IPS-NIHi11 (cell line): ENCODE measurements around the gene CDK3.

ENCODE experiments used
- DNase-seq: peaks from one replicate; pipeline ENCODE4 v3.0.0; 2012; ENCODE audit warnings: mixed read lengths, low spot score

CDK3 gene

DNA sequence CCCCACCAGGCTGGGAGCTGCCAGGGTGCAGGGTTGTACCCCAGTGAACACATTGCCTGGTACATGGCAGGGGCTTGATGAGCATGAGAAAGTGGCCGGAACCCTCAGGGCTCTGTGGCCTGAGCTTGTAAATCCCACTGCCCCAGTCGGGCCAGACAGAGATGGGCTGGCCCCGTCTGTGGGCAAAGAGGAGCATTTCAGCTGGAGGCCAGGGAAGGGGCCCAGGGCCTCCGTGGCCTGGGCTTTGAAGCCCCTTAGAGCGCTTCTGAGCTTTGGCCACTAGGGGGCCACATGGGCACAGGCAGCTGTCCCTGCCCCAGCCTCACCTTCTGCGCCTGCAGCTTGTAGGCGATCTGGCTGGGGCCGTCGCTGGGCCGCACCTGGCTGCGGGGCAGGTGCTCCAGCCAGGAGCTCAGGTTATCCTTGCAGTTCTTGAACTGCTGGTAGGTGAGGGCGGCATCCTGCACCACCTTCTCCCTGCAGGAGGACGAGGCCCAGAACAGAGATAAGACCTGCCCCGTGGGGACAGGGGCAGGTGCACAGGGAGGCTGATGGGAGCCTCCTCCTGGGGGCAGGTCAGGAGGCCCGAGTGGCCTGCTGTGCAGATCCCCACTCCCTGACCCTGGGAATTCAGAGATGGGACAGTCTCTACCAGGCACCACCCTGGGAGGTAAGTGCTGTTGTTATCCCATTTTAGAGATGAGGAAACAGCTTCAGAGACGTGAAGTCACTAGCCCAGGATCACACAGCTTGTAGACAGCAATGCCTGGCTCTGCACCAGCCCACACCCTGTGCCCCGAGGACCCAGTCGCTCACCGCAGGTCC, 13.7 kb downstream of the CDK3 start:
- DNase-seq: peak; percentile 97

DNA sequence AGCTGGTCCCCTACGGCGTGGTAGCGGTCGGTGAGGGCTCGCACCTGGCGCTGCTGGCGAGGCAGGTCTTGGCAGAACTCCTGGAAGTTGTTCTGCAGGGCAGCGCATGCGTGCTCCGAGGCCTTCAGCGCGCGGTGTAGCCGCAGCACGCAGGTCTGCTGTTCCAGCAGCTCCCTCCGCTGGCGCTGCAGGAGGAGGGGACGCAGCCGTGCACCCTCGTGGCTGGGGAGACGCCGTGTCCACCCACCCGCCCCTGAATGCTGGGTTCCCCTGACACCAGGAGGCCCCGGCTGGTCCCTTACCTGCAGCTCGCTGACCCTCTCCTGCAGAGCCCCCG, 14.2 kb downstream of the CDK3 start:
- no peak for DNase-seq

DNA sequence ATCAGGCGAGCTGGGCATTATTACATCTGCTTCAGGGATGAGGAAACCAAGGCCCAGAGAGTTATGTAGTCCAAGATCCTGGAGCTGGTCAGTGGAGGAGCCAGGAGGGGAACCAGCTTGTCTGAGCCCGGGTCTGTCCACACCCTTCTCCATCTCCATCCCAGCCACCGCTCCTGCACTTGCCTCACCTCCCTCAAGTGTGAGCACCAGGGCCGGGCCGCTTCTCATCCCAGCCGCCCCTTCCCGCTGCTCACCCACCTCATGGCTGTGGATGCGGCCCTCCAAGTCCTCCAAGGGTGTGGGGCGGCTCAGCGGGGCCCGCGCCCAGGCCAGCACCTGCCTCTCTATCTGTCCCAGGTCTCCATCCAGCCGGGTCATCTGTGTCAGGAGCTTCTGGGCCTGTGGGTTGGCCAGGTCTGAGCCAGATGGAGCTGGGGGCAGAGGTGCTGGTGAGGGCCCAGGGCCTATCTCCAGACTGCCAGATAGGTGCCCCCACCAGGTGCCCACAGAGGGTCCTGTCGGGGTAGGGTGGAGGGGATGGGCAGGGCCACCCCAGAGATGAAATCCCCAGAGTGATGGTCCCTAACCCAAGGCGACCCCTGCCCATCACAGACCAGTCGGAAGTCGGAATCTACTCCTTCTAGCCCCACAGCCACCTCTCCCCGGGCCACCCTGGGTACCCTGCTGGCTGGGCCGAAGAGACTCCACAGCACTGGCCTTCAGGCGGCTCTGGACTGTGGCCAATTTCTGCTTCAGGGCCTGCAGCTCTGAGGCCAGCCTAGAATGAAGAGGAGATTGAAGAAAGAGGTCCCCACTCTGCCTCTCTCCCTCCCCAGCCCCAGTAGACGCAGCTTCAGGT, 17.1 kb downstream of the CDK3 start:
- no peak for DNase-seq

DNA sequence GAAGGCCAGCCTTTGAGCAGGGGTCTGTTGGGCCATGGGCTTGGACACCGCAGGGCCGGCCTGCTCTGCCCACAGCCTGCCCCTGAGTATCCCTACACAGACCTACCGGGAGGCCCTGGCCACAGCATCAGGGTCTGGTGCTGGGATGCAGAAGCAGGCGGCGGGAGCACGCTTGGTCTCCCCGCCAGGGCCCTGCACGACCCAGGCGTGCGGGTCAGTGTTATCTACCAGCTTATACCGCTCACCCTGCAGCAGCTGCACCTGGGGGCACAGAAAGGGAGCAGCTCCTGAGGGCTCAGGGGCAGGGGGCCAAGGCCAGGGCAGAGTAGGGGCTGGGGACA, 17.7 kb downstream of the CDK3 start:
- DNase-seq: no peak

DNA sequence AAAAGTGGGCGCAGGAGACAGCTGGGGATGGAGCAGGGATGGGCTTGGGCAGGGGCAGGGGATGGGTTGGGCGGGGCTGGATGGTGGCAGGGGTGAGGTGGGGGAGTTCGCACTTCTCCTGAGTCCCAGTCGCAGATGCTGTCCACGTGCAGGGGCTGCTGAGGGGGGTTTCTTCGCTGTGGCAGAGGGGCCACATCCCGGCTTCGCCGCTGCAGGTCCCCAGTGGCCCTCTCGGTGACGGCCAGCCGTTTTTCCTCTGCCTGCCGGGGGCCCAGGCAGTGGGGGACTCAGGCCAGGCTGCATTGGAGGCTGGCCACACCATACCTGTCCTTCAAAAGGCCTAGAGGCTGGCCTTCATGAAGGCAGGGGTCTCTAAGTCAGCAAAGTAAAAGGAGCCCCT, 18.1 kb downstream of the CDK3 start:
- DNase-seq: no peak

DNA sequence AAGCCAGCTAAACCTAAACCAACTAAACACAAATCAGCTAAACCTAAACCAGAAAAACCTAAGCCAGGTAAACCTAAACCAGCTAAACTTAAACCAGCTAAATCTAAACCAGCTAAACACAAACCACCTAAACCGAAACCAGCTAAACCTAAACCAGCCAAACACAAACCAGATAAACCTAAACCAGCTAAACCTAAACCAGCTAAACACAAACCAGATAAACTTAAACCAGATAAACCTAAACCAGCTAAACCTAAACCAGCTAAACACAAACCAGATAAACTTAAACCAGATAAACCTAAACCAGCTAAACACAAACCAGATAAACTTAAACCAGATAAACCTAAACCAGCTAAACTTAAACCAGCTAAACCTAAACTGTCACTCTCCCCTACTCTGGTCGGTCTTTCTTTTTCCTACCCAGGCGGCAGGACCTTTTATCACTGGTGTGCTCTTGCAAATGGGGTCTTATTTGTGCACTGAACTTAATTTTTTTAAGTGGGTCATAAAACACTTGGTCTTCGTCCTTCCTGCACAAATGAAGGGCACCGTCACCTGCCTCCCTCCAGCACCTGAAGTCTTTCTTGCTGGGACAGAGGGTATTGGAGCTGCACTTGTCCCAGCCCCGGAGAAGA, 19.3 kb downstream of the CDK3 start:
- no peak for DNase-seq

DNA sequence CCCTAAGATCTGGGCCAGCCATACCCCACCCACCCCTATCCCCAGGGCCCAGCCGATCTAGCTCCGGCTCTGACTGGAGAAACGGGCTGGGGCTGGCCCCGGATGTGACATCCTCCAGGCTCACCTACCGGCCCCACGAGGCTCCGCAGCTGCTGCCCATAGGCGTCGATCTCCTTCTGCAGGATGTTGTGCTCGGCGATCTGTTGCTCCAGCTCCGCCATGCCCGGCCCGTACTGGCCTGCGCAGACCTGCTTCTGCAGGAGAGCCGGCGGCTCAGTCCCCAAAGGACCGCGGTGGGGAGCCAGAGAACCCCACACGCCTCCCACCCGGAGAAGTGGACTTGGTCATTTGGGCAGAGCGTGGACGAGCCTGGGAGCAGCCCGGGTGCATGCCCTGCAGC, 21.6 kb downstream of the CDK3 start:
- no peak for DNase-seq

DNA sequence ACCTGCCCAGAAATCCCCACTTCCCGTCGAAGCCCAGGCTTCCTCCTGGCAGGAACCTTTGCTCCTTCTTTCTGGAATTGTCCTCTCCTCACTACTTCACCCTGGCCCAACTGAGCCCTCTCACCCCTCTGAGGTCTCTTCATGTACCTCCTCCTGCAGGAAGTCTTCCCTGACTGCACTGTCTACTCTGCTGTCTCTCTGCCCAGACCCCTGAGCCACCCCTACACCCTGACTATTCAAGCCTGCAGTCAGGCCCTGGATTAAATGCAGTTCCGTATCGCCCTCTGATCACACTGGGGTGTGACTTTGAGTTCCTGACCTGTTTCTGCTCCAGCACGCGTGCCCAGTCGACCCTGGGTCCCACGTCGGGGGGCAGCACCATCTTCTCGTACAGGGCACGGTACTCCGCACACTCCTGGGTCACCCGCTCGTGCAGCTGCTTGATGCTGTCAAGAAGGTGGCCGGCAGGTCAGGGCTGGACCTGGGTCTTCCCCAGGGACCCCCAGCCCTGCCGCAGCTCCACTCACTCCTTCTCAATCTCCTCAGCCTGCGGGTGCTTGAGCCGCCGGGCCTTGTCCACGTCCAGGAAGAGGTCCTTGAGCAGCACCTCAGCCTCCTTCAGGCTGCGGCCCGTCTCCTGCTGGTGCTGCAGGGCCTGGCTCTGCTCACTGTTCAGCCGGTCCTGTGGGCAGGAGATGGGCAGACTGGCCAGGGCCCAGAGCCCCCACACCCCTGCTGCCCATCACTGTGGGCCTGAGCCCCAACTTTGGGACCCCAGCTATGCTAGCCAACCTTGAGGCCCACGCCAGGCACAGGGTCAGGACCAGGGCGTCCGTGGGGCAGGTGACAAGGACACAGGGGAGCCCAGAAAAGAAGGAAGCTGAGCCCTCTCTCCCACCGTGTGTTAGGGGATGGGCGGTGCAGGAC, 22.6 kb downstream of the CDK3 start:
- DNase-seq: no peak

DNA sequence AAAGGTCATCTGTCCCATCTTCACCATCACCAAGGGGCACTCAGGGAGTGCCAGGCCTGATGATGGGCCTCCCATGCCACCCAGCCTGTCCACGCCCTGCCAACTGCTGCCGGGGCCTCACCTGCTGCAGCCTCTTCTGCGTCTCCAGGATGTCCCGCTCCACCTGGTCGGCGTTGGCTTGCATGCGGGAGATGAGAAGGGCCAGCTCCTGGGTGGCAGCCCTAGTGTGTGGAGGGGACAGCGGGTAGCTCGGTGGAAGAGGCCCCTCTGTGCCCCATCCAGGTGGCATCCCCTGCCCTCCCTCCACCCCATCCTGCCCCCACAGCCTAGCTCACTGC, 23.2 kb downstream of the CDK3 start:
- no peak for DNase-seq

DNA sequence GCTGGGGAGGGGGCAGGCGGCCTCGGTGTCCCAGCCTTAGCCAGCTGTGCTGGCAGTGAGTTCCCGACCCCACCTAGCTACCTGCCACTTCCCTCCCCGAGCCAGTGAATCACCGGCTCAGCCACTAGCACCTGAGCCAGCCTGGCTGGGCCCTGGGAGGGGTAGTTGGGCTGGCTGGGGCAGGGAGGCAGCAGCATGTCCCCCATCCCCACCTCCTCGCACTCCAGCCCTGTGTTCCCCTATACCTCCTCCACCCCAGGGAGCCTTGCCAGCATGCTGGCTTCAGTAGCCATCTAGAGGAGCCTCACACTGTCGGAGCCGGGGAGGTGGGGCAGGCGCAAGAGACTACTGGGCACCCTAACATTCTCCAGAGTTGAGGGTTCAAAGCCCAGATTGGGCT, 23.7 kb downstream of the CDK3 start:
- no peak for DNase-seq

DNA sequence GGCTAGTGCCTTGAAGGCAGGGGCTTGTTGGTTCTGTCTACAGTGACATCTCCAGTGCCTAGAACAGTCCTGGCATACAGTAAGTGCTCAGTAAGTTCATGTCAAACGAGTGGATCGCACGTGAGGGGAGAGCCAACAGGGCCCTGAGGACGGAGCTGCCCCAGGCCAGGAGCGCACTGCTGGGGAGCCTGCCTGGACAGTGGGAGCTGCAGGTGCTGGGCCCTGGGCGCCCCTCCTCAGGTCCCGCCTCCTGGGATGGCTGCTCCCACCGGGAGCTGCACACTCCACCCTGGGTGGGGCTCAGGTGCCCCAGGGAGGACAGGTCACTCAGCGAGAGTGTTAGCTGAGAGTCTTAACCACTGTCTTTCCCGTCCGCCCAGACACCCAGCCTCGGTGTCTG, 24.6 kb downstream of the CDK3 start:
- DNase-seq: no peak

DNA sequence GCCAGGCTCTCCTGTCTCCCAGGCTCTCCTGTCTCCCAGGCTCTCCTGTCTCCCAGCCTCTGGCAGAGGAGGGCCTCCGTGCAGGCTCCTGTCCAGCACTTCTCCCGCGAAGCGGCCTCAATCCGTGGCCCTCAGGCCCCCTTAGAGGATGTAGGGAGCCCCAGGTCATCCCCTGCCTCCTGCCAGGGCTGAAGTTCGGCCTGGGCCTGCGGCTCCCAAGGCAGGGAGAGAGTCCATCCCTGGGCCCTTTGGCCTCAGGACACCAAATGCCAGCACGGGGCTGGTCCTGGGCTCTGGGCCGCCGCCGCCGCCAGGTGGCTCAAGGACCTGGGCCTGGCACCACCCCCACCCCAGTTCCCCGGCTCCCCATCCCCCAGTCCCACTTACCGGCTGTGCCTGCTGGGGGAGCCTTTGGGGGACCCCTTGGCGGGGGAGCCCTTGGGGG, 26.1 kb downstream of the CDK3 start:
- DNase-seq: no peak

DNA sequence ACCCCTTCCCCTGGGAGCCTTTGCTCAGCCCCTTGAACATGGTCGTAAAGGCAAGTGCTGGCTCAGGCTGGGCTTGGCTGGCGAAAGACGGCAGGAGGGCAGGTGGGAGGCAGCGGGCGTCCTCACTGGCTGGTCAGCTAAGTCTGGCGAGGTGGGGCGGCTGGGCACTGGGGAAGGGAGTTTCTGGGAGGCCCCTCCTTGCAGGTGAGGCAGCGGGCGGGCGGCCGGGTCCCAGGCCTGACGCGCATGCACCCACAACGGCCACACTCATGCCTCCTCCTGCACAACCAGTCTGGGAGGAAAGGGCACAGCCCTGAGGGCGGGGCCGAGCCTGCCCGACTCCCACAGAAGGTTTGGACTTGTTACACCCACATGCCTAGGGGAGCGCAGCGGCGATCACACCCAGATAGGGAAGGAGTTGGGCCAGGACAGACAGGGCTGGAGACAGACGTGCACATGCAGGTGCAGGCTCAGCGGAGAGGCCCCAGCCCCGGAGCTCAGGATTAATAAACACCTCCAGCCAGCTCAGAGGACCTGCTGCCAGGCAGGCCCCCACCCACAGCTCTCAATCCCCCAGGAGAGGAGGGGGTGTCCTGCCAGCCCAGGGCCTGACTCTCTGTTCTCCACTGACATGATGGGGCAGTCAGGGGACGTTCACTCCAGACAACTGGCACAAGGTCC, 26.6 kb downstream of the CDK3 start, which contains the start of gene EVPL:
TSS of gene EVPL (minus strand) at position 148 of the 681 bp plus-strand sequence. CDS start at position 40, 108 bp downstream.
- peak; percentile 70 for DNase-seq

DNA sequence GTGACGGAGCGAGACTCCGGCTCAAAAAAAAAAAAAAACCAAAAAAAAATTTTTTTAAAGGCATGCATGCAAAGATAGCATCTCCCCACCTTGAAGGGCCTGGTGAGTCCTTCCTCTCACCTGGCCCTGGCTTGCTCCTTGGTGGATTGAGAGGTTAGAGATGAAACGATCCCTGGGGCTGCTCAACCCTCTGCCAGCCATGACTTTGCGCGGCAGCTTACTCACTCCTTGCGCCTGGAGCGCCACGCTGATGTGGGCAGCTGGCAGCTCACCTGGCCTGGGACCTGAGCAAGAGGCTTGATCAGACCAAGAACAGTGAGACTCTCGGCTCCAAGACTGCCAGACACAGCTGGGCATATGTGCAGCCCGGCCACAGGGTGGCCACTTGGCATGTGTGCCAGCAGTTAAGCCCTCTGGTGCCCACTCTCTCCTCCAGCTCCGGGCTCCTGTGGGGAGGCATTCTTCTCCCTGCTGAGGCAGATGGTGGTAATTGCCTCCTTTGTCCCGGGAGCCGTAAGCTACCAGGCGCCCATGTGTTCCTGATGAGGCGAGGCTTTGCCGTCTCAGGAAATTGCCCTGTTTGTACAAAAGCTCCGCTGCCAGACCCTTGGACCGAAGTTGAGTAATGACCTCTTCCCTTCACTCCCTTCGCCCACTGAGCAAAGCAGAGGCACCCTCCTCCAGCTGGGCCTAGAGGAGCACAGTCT, 31.6 kb downstream of the CDK3 start:
- DNase-seq: no peak

DNA sequence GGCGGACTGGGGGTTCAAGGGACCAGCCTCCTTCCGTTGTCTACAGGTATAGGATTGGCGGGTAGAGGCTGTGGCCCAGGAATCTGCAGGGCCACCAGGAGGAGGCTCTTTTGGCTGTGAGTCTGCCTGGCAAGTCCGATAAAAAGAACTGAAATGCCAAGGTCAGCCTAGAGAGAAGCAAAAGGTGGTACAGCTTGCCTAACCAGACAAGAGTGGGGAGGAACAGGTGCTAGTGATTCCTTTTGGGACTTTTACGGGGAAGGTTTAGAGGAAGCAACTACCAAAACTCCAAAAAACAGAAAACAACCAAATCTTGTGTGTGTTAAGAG, 32.1 kb downstream of the CDK3 start:
- no peak for DNase-seq

DNA sequence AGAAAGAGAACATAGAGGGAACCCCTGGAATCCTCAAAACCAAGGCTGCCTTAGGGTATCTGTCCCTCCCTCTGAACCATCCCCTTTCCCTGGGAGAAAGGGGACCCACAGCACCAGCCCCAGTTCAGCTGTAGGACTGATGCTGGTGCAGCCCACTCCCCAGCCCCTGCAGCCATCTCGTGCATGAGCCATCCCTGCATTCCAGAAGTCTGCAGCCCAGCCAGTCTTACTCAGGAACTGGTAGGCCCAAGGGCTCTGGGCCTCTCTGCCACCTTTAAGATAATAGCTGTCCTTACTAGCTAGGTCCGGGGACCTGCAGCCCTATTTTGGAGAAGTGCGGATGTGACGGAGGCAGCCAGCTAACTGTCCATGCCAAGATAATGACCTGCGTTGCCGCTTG, 32.5 kb downstream of the CDK3 start:
- no peak for DNase-seq

DNA sequence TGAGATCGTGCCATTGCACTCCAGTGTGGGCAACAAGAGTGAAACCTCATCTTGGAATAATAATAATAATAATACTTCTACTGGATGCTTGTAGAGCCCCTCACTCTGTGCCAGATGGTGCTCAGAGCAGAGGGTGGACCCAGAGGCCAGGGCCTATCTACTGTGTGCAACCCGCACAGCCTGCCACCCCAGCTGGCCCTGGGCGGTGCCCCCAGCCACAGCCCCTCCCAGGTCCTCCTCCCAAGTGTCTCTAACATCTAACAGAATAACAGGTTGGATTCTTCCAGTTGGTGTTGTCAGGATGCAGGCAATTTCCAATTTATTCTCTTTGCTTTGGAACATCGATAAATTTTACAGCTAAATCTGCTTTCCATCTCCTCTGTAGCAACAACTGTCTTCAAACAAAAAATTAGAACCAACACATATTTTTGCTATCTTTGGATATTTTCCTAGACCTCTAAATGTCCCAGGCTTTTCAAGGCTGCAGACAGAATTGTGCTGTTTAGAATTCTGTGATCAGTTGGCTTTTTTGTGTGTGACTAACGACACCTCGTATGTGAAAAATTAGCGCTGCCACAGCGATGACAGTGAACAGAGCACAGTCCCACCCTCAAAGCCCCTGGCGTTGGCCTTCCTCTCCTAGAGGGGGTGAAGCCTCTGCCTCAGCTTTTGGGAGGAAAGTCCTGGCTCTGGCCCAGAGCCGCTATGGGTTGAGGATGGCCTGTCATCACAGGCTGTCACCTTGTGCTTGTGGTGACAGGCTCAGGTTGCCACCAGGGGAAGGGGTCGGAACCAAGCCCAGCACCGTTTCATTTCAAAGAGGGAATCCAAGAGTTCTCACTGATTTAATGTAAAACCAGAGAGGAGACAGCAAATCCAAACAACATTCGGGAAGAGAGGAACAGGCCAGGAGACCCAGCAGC, 34.0 kb downstream of the CDK3 start:
- DNase-seq: no peak

DNA sequence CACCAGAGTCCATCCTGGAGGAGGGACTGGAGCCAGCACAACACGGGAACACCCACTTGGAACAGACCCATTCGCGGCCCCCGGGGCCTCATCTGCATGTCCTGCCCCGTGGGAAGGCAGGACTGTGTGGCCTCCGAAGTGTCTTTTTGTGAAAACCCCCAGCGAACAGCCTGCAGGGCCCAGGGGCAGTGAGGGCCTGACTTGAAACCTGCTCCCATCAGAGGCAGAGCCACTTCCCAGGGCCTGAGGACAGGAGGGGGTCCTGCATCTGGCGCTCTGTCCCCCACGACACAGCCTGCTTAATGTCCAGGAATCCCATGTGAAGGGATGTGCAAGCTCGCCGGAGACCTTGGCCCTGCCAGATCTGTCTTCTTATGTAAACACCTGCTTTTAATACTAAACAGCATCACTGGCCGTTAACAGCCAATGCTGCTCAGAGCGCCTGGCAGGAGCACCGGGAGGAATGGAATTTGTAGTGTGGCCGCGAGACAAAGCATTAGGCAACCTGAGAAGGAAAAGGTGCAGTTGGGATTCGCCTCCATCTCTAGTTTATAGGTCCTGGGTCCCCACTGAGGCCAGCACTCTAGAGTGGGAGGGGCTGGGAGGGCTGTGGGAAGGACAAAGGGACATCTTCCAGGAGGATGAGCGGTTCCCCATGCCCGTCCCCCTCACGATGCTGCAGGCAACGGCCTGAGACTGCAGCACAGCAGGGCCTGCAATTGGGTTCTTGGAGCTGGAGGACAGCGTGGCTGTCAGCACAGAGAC, 36.0 kb downstream of the CDK3 start:
- DNase-seq: peak; percentile 67

DNA sequence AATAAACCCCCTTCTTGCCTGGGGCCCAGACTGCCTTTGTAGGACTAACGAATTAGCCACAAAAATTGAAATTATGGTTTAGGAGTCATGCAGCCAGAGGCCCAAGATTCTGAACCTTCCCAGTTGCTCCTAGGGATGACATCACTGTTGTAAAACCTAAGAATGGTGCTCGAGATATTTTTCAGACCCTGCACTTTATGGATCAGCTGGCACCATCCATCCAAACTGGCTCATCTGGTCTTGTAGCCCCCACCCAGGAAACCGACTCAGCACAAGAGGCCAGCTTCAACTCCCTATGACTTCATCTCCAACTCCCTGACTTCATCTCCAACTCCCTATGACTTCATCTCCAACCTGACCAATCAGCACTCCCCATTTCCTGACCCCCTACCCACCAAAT, 37.4 kb downstream of the CDK3 start:
- DNase-seq: no peak
